Vagina (tissue), 2 donors: ENCODE data around the gene PRPF6.

Experiments
- CTCF ChIP-seq, 3 experiments: fragments of 450-650 bp in 2 of 3; fragments of 200-600 bp in 1 of 3; sonication (generic) in 1 of 3; IDR thresholded peaks; one replicate each; pipeline ENCODE4 v1.5.1; 2017 to 2019; ENCODE audit warnings: antibody characterized with exemption in 3 of 3, mild to moderate bottlenecking in 2 of 3, moderate library complexity in 2 of 3
- POLR2AphosphoS5 ChIP-seq, 2 donors: sonication (generic); formaldehyde crosslinking; IDR thresholded peaks; one replicate each; pipeline ENCODE4 v1.9.0; 2017; ENCODE audit warnings: antibody characterized with exemption in 2 of 2, mild to moderate bottlenecking in 2 of 2, low read depth in 1 of 2; ENCODE audit not compliant: insufficient read depth in 1 of 2

- TF ChIP-seq POLR2AphosphoS5 (IDR thresholded peaks at IDR 0.05; ENCODE audit: insufficient read depth in 1 of 2, low read depth in 1 of 2) (no peak), CTCF (IDR thresholded peaks at IDR 0.05) (no peak)
These were observed 100.7 kb downstream of the PRPF6 start for GRCh38 chr20:64081624-64081964.
